NT2/D1 (cell line): ENCODE data around the gene MUC2.

ENCODE experiments used
- SUZ12 ChIP-seq: IDR thresholded peaks from 2 replicates; pipeline ENCODE4 v1.6.1; 2011; ENCODE audit not compliant: insufficient read length, insufficient read depth; ENCODE audit errors: extremely low read depth
- YY1 ChIP-seq: IDR thresholded peaks from 2 replicates; pipeline ENCODE4 v1.6.1; 2011; ENCODE audit not compliant: insufficient read length, insufficient read depth

GRCh38 chr11:1102996-1103395, 28.3 kb downstream of the MUC2 start:
- no peak for TF ChIP-seq SUZ12
- TF ChIP-seq YY1: no peak
